Aorta (tissue), 5 donors: ENCODE measurements around the gene PHACTR3. TPM values are rescaled to one million over a fixed set of nuclear protein-coding genes. Genes with fewer than 3 reads are reported as not detected.

Experiments used
- ATAC-seq: fragments of 200-7000 bp; cut with Tn5 transposase; one replicate; pipeline ENCODE4 v1.9.1; 2022; ENCODE audit warnings: moderate library complexity; ENCODE audit not compliant: low FRiP score
- DNase-seq, 2 donors: peaks; one replicate each; pipeline ENCODE4 v3.0.0-alpha.2; 2020
- H3K27ac ChIP-seq, 2 donors: one replicate each; pipeline ENCODE4 v1.5.1; 2013; ENCODE audit warnings: low read length in 2 of 2, mild to moderate bottlenecking in 2 of 2, moderate library complexity in 2 of 2, control low read depth in 1 of 2, inconsistent platforms in 1 of 2, low read depth in 1 of 2
- H3K27me3 ChIP-seq, 2 donors: one replicate each; pipeline ENCODE4 v1.6.1; 2013; ENCODE audit warnings: control low read depth in 1 of 2, low read length in 1 of 2, mild to moderate bottlenecking in 1 of 2, moderate library complexity in 1 of 2; ENCODE audit not compliant: insufficient read depth in 2 of 2, control insufficient read depth in 1 of 2
- H3K36me3 ChIP-seq, 2 donors: one replicate each; pipeline ENCODE4 v1.6.1; 2013; ENCODE audit warnings: control low read depth in 1 of 2, low read length in 1 of 2, mild to moderate bottlenecking in 1 of 2; ENCODE audit not compliant: insufficient read depth in 2 of 2, control insufficient read depth in 1 of 2
- H3K4me1 ChIP-seq, 2 donors: one replicate each; pipeline ENCODE4 v1.6.1; 2013; ENCODE audit warnings: low read length in 2 of 2, control low read depth in 1 of 2, mild to moderate bottlenecking in 1 of 2, moderate library complexity in 1 of 2; ENCODE audit not compliant: insufficient read depth in 2 of 2, control insufficient read depth in 1 of 2
- H3K4me3 ChIP-seq, 2 donors: one replicate each; pipeline ENCODE4 v1.5.1; 2013; ENCODE audit warnings: low read length in 2 of 2, control low read depth in 1 of 2, mild to moderate bottlenecking in 1 of 2
- H3K9me3 ChIP-seq: one replicate; pipeline ENCODE4 v1.6.1; 2013; ENCODE audit warnings: mild to moderate bottlenecking, low read length; ENCODE audit not compliant: control insufficient read depth
- WGBS, 2 donors: extraction: QIAGEN DNeasy Blood & Tissue Kit; methylation state at CpG; one replicate each; pipeline ENCODE4 v1.1.7; 2013; 5-methylcytosine and 5-hydroxymethylcytosine counted together
- intact Hi-C, 2 donors: fragments of 100-400 bp; cut with DNase I; formaldehyde crosslinking; loops; one replicate each; pipeline versions ENCODE4 v1.14.2 to v1.15.0; 2022
- polyA plus RNA-seq, 2 donors: library from polyadenylated mRNA; stranded (reverse); fragments of 200-250 nt; gene quantifications; one replicate each; pipeline ENCODE4 v1.2.3, GENCODE V29; 2013
- total RNA-seq, 2 donors: library from RNA; stranded (reverse); fragmentation: NEBNext Ultra II Directional; extraction: Animal tissue kit (Norgen Biotek cat#: 25700); gene quantifications; one replicate each; pipeline ENCODE4 v1.2.1, GENCODE V29; 2021
- donor health status: healthy with polysubstance abuse.
- donor health status: Bipolar disorder and iron deficiency.
- donor health status: DM: no; HTN: no; CAD: no.
- donor health status: DM: no; HTN: no; CAD: no.
- donor health status: DM: yes; HTN: yes; CAD: no.

The PHACTR3 gene
- total and polyA plus RNA-seq, 4 donors = 0.16 to 0.27 TPM; not detected in 2

- no peak overlapping the region for H3K4me3 ChIP-seq
- intact Hi-C loops = no loop called here
- no peak overlapping the region for H3K27ac ChIP-seq
- H3K27me3 ChIP-seq = peaks cover 0 to 1% of the 10 kb centered on the region in 2 donors
- ATAC-seq (no peak), DNase-seq (no peak)
- H3K36me3 ChIP-seq = no peaks in the 10 kb centered on the region
- H3K4me1 ChIP-seq = no peaks in the 10 kb centered on the region
- WGBS, 2 donors = 56 to 62% methylated on average over 2 of the region's 2 CpGs
- H3K9me3 ChIP-seq = peaks cover 6% of the 10 kb centered on the region
Observed at GRCh38 chr20:59794555-59794954, 190.2 kb downstream of the PHACTR3 start.

DNA sequence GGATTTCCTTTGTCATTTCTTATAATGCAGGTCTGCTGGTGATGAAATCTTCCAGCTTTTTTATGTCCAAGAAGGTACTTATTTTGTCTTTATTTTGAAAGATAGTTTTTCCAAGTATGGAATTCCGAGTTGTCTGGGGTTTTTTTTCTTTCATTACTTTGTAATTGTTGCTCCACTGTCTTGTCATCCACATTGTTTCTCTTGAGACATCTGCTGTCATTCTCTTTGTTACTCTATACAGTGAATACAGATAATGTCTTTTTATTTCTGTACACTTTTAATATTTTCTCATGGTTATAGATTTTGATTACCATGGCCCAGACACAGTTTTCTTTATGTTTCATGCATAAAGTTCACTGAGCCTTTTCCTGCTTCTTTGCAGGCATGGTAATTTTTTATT is 196.0 kb downstream of the PHACTR3 start:
- 43 to 52% methylated on average over 1 of the region's 1 CpG for WGBS, 2 donors
- H3K4me1 ChIP-seq = no peaks in the 10 kb centered on the region
- peaks cover 2% of the 10 kb centered on the region for H3K9me3 ChIP-seq
- no peak overlapping the region for H3K27ac ChIP-seq
- no peaks in the 10 kb centered on the region for H3K27me3 ChIP-seq
- ATAC-seq = no peak
- no peak for DNase-seq
- intact Hi-C loops = no loop called here
- H3K4me3 ChIP-seq = no peak overlapping the region
- no peaks in the 10 kb centered on the region for H3K36me3 ChIP-seq

- 85 to 89% methylated on average over 4 of the region's 4 CpGs for WGBS, 2 donors
- ATAC-seq = no peak
- peaks cover 2% of the 10 kb centered on the region for H3K9me3 ChIP-seq
- intact Hi-C loops = no loop called here
- no peak for DNase-seq
- no peaks in the 10 kb centered on the region for H3K27me3 ChIP-seq
- H3K4me3 ChIP-seq = no peak overlapping the region
- H3K4me1 ChIP-seq = no peaks in the 10 kb centered on the region
- no peak overlapping the region for H3K27ac ChIP-seq
- H3K36me3 ChIP-seq = no peaks in the 10 kb centered on the region
Observed at GRCh38 chr20:59802018-59802417, 197.7 kb downstream of the PHACTR3 start.

DNA sequence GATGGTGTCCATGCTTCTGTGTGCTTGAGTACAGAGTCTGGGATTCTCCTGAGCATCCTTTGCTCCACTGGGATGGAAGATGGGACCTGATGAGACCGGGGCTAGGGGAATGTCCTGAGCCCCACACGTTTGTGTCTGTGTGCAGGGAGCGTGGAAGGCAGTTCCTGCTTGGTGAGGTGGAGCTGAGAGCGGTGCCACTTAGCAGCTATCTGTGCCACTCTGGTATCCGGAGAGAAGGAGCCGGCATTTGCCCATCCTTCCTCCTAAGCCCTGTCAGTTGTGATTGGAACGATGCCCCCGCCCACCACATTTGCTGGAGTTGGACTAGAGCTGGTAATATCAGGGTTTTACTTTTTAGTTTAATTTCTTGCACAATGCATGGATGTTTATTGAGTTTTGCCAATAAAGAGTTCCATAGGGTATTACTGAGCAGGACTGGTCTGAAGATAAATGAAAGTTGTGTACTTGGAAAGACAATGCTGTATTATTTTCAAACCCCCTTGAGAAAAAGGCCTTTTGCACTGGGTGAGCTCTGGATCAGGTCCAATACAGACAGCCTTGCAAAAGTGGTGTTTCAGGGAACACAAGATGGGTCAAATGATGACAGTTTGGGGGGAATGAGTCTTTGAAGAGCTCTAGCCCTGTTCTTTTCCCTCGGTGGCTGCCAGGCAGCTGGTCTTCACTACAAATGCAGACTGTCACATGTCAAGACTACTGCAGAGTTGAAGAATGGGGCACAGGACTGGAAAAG is 198.3 kb downstream of the PHACTR3 start:
- Histone ChIP-seq H3K27ac (no peak overlapping the region), H3K9me3 (peaks cover 2% of the 10 kb centered on the region), H3K4me1 (no peaks in the 10 kb centered on the region), H3K27me3 (no peaks in the 10 kb centered on the region), H3K4me3 (no peak overlapping the region), H3K36me3 (no peaks in the 10 kb centered on the region)
- DNase-seq = peak in 1 of 2 donors; percentile 56
- intact Hi-C loops = no loop called here
- 78 to 82% methylated on average over 9 of the region's 9 CpGs for WGBS, 2 donors
- no peak for ATAC-seq

DNA sequence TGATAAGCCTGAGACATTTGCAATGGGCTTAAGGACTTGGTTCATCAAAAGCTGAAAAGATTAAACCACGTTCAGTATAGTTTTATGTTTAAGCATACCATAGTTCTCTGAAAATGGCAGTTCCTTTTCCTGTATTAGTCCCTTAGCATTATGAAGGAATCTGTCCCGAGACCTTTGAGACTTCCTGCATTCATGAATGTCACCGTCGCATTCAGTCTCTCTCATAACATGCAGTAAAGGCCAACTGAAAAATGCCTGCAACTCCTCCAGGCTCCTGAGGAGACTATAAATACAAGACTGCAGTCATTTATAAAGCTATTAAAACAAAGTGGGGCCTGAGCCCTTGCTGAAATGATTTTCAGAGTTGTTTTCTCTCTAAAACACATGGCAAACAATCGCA is 200.0 kb downstream of the PHACTR3 start:
- H3K27me3 ChIP-seq = no peaks in the 10 kb centered on the region
- intact Hi-C loops = no loop called here
- no peaks in the 10 kb centered on the region for H3K36me3 ChIP-seq
- peaks cover 2% of the 10 kb centered on the region for H3K9me3 ChIP-seq
- no peak overlapping the region for H3K4me3 ChIP-seq
- WGBS, 2 donors = 16 to 21% methylated on average over 5 of the region's 5 CpGs
- no peaks in the 10 kb centered on the region for H3K4me1 ChIP-seq
- ATAC-seq (no peak), DNase-seq (no peak)
- no peak overlapping the region for H3K27ac ChIP-seq

DNA sequence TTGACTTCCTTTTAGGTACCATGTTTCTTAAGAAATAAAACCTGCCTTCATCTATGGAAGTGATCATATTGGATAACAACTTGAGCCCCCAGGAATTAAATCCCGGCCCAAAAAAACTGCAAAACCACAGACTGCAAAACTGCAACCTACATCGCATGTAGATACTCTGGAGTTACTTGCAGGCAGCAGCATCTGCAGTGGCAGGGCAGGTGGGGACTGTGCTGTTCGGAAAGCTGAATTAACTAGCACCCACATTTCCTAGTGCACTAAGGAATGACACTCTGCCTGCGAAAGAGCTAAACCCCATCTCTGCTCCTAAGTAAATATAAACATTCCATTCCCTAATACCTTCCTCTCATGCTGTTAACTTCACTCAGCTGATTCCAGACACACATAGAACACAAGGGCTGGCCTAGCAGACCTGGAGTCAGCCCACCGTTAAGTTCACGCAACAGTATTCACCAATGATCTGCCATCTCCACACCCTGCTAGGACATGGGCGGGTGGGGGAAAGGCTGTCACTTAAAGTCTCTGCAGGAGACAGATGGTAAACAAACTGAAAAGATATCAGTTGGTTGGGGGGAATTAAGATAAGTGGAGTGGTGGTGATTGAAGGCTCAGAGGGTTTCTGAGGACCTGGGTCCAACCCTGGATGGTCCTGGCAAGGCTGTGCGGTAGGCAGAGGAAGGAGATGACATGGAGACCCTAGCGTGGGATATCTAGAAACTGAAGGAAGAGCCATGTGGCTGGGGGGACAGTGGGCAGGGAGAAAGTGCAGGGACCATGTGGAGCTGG is 200.7 kb downstream of the PHACTR3 start:
- intact Hi-C loops = no loop called here
- Histone ChIP-seq H3K27ac (no peak overlapping the region), H3K4me1 (no peaks in the 10 kb centered on the region), H3K4me3 (no peak overlapping the region), H3K36me3 (no peaks in the 10 kb centered on the region), H3K9me3 (peaks cover 2% of the 10 kb centered on the region), H3K27me3 (no peaks in the 10 kb centered on the region)
- WGBS, 2 donors = 67 to 72% methylated on average over 9 of the region's 9 CpGs
- ATAC-seq = no peak
- DNase-seq = no peak

GRCh38 chr20:59805786-59806577 is 201.6 kb downstream of the PHACTR3 start:
- Histone ChIP-seq H3K9me3 (peaks cover 2% of the 10 kb centered on the region), H3K4me3 (no peak overlapping the region), H3K27ac (no peak overlapping the region), H3K36me3 (no peaks in the 10 kb centered on the region), H3K27me3 (no peaks in the 10 kb centered on the region), H3K4me1 (no peaks in the 10 kb centered on the region)
- DNase-seq = peak in 1 of 2 donors; percentile 67
- intact Hi-C loops = no loop called here
- no peak for ATAC-seq
- 87 to 88% methylated on average over 22 to 26 of the region's 26 CpGs for WGBS, 2 donors

GRCh38 chr20:59806578-59806975 is 202.2 kb downstream of the PHACTR3 start:
- ATAC-seq (no peak), DNase-seq (peak in 1 of 2 donors; percentile 34)
- peaks cover 2% of the 10 kb centered on the region for H3K9me3 ChIP-seq
- no peak overlapping the region for H3K27ac ChIP-seq
- 95 to 96% methylated on average over 10 of the region's 10 CpGs for WGBS, 2 donors
- H3K27me3 ChIP-seq = no peaks in the 10 kb centered on the region
- intact Hi-C loops = no loop called here
- no peaks in the 10 kb centered on the region for H3K4me1 ChIP-seq
- H3K4me3 ChIP-seq = no peak overlapping the region
- H3K36me3 ChIP-seq = no peaks in the 10 kb centered on the region
